Neural cell (in vitro differentiated cells): ENCODE results near the gene TBC1D24. TPM values are rescaled to one million over a fixed set of nuclear protein-coding genes. Genes with fewer than 3 reads are reported as not detected.

Experiments
- H2AFZ ChIP-seq: fragments of 200-600, 300-800 bp; sonication (generic), shearing (Covaris generic); 2 replicates; pipeline ENCODE4 v1.6.0; 2014; ENCODE audit warnings: low read depth, mild to moderate bottlenecking, antibody characterized with exemption, low read length, moderate library complexity
- H3F3A ChIP-seq: fragments of 200-600 bp; shearing (Covaris generic); 2 replicates; pipeline ENCODE4 v1.6.1; 2016; ENCODE audit warnings: mild to moderate bottlenecking, moderate library complexity, mixed read lengths, antibody characterized with exemption, low read length; ENCODE audit not compliant: insufficient read depth, poor library complexity, severe bottlenecking
- H3K27ac ChIP-seq: fragments of 200-600, 300-800 bp; sonication (generic), shearing (Covaris generic); 2 replicates; pipeline ENCODE4 v1.5.1; 2014; ENCODE audit warnings: mild to moderate bottlenecking, low read length, moderate library complexity
- H3K27me3 ChIP-seq: fragments of 300-800, 200-600 bp; sonication (generic), shearing (Covaris generic); 2 replicates; pipeline ENCODE4 v1.6.0; 2014; ENCODE audit warnings: mild to moderate bottlenecking, low read depth, low read length, moderate library complexity; ENCODE audit not compliant: insufficient read depth
- H3K36me3 ChIP-seq: fragments of 300-800, 200-600 bp; sonication (generic), shearing (Covaris generic); 2 replicates; pipeline ENCODE4 v1.5.1; 2014; ENCODE audit warnings: mild to moderate bottlenecking, antibody characterized with exemption, low read length, moderate library complexity; ENCODE audit not compliant: insufficient read depth
- H3K4me2 ChIP-seq: fragments of 300-800, 200-600 bp; sonication (generic), shearing (Covaris generic); 2 replicates; pipeline ENCODE4 v1.6.0; 2014; ENCODE audit warnings: mild to moderate bottlenecking, low read length
- H3K4me3 ChIP-seq: fragments of 300-800, 200-600 bp; sonication (generic), shearing (Covaris generic); 2 replicates; pipeline ENCODE4 v1.5.1; 2014; ENCODE audit warnings: mild to moderate bottlenecking, low read length, moderate library complexity
- H3K79me2 ChIP-seq: fragments of 200-600 bp; shearing (Covaris generic); replicated peaks from 2 replicates; pipeline ENCODE4 v1.6.0; 2014; ENCODE audit warnings: mild to moderate bottlenecking, low read length, moderate library complexity; ENCODE audit not compliant: insufficient read depth
- H3K9ac ChIP-seq: fragments of 300-800, 200-600 bp; sonication (generic), shearing (Covaris generic); 2 replicates; pipeline ENCODE4 v1.6.1; 2016; ENCODE audit warnings: mild to moderate bottlenecking, low read length, mixed read lengths
- H3K9me2 ChIP-seq: fragments of 200-600 bp; shearing (Covaris generic); 2 replicates; pipeline ENCODE4 v1.6.1; 2016; ENCODE audit warnings: mild to moderate bottlenecking, low read length, mixed read lengths; ENCODE audit not compliant: insufficient read depth
- H3K9me3 ChIP-seq: fragments of 200-600, 300-800 bp; sonication (generic), shearing (Covaris generic); 2 replicates; pipeline ENCODE4 v1.6.1; 2016; ENCODE audit warnings: mild to moderate bottlenecking, mixed run types, low read length, moderate library complexity, mixed read lengths
- H4K20me1 ChIP-seq: fragments of 200-600 bp; shearing (Covaris generic); 2 replicates; pipeline ENCODE4 v1.6.1; 2016; ENCODE audit warnings: mild to moderate bottlenecking, mixed run types; ENCODE audit not compliant: insufficient read depth
- CTCF ChIP-seq: fragments of 450-650 bp; IDR thresholded peaks from 2 replicates; pipeline ENCODE4 v1.5.1; 2014; ENCODE audit warnings: antibody characterized with exemption, mild to moderate bottlenecking, moderate library complexity; ENCODE audit not compliant: poor library complexity, severe bottlenecking
- EP300 ChIP-seq: fragments of 450-650 bp; conservative IDR thresholded peaks from 2 replicates; pipeline ENCODE4 v1.6.1; 2014; ENCODE audit warnings: antibody characterized with exemption, mild to moderate bottlenecking, moderate library complexity; ENCODE audit not compliant: poor library complexity, severe bottlenecking
- EZH2 ChIP-seq: fragments of 200-600, 300-800 bp; shearing (Covaris generic), sonication (generic); IDR thresholded peaks from 2 replicates; pipeline ENCODE4 v1.6.1; 2014; ENCODE audit warnings: antibody characterized with exemption, low read length, borderline replicate concordance, mild to moderate bottlenecking; ENCODE audit not compliant: insufficient read depth, poor library complexity, severe bottlenecking
- MXI1 ChIP-seq: fragments of 450-650 bp; conservative IDR thresholded peaks from 2 replicates; pipeline ENCODE4 v1.6.1; 2014; ENCODE audit warnings: antibody characterized with exemption, mild to moderate bottlenecking; ENCODE audit not compliant: poor library complexity, severe bottlenecking
- POLR2AphosphoS5 ChIP-seq: IDR thresholded peaks from 2 replicates; pipeline ENCODE4 v1.6.1; 2012
- RAD21 ChIP-seq: fragments of 450-650 bp; conservative IDR thresholded peaks from 2 replicates; pipeline ENCODE4 v1.6.1; 2014; ENCODE audit warnings: antibody characterized with exemption, mild to moderate bottlenecking, moderate library complexity
- REST ChIP-seq: IDR thresholded peaks from 2 replicates; pipeline ENCODE4 v1.6.1; 2012; ENCODE audit warnings: borderline replicate concordance
- SMC3 ChIP-seq: fragments of 450-650 bp; conservative IDR thresholded peaks from 2 replicates; pipeline ENCODE4 v1.6.1; 2014; ENCODE audit warnings: antibody characterized with exemption, mild to moderate bottlenecking, moderate library complexity; ENCODE audit not compliant: poor library complexity
- TAF1 ChIP-seq: IDR thresholded peaks from 2 replicates; pipeline ENCODE4 v1.6.1; 2012; ENCODE audit warnings: low read depth
- polyA plus RNA-seq: library from polyadenylated mRNA; depleted of rRNA; stranded (reverse); fragments of >200 nt; gene quantifications from 2 replicates; pipeline ENCODE4 v1.2.3, GENCODE V29; 2014

Gene TBC1D24
- polyA plus RNA-seq, 1 donor from 2014 or later: 27.1 TPM

GRCh38 chr16:2456551-2457153 lies 18.3 kb upstream of the TBC1D24 start:
- no peaks in the 10 kb centered on the region for H4K20me1 ChIP-seq
- no peak overlapping the region for H2AFZ ChIP-seq
- no peak overlapping the region for H3K9ac ChIP-seq
- H3K9me3 ChIP-seq: no peaks in the 10 kb centered on the region
- no peaks in the 10 kb centered on the region for H3K27me3 ChIP-seq
- no peaks in the 10 kb centered on the region for H3F3A ChIP-seq
- H3K79me2 ChIP-seq: no peaks in the 10 kb centered on the region
- H3K4me3 ChIP-seq: no peak overlapping the region
- TF ChIP-seq EZH2 (no peak), EP300 (no peak), CTCF (no peak), TAF1 (no peak), SMC3 (no peak), POLR2AphosphoS5 (no peak), RAD21 (no peak), MXI1 (no peak), REST (no peak)
- H3K27ac ChIP-seq: no peak overlapping the region
- H3K9me2 ChIP-seq: no peaks in the 10 kb centered on the region
- no peak overlapping the region for H3K4me2 ChIP-seq
- H3K36me3 ChIP-seq: no peaks in the 10 kb centered on the region

GRCh38 chr16:2457267-2457666 lies 17.7 kb upstream of the TBC1D24 start:
- no peaks in the 10 kb centered on the region for H3K27me3 ChIP-seq
- H3K9me2 ChIP-seq: no peaks in the 10 kb centered on the region
- H3K27ac ChIP-seq: no peak overlapping the region
- H3K4me3 ChIP-seq: no peak overlapping the region
- TF ChIP-seq MXI1 (no peak), TAF1 (no peak), RAD21 (no peak), EP300 (no peak), POLR2AphosphoS5 (no peak), REST (no peak), EZH2 (no peak), CTCF (no peak), SMC3 (no peak)
- no peaks in the 10 kb centered on the region for H3K36me3 ChIP-seq
- no peaks in the 10 kb centered on the region for H3F3A ChIP-seq
- H2AFZ ChIP-seq: no peak overlapping the region
- no peak overlapping the region for H3K4me2 ChIP-seq
- no peaks in the 10 kb centered on the region for H3K9me3 ChIP-seq
- no peaks in the 10 kb centered on the region for H4K20me1 ChIP-seq
- H3K79me2 ChIP-seq: no peaks in the 10 kb centered on the region
- H3K9ac ChIP-seq: no peak overlapping the region
